SK-N-MC (cell line): ENCODE measurements around the gene UQCC5.

ENCODE experiments used
- EZH2 ChIP-seq: fragments of 200-600 bp; sonication (generic); IDR thresholded peaks from one replicate; pipeline ENCODE4 v1.6.1; 2017; ENCODE audit warnings: antibody characterized with exemption
- FOXP2 ChIP-seq: optimal IDR thresholded peaks from 2 replicates; pipeline ENCODE3; 2011; ENCODE audit warnings: mild to moderate bottlenecking, moderate library complexity; ENCODE audit not compliant: insufficient read depth; ENCODE audit errors: extremely low read length, control extremely low read depth
- POLR2AphosphoS5 ChIP-seq: IDR thresholded peaks from 2 replicates; pipeline ENCODE4 v1.6.1; 2012; ENCODE audit warnings: mild to moderate bottlenecking, low read depth, low read length, borderline replicate concordance

DNA sequence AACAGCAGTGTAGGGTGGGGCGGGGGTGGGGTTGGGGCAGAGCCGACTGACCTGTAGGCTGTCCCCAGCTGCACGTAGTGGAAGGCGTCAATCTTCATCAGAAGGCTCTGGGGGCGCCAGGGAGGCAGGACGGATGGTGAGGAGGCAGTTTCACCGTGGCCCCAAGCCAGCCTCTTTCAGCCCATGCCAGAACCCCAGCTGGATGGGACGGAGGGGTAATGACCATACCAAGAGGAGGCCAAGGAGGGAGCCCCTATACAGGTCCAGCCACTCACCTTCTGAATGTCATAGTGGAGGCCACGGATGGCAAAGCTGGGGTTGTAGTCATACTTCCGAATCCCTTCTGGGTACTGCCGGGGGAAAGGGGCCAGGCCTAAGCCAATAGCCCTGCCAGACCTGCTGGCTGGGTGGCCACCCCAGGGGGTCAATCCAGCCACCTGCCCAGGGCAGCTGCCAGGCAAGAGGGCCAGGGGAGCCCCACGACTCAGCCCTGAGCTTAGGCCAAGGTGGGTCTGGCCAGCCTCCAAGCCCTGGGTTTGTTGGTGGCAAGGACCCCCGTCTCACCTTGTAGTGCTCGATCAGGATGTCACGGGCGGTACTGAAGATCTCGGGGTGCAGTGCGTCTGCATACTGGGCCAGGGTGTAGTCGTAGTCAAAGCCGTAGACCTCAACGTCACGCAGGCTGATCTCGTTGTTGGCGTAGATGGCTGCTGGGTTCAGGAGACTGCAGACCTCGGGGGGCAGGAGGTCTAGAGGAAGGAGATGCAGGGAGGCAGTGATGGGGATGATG lies 7.6 kb upstream of the UQCC5 start:
- TF ChIP-seq EZH2, result no peak
- TF ChIP-seq POLR2AphosphoS5, result no peak; the same call in 1 of the 2 replicates
- no peak for TF ChIP-seq FOXP2
